ENCODE measurements around the gene MYO7B.

Gene MYO7B

GRCh38 chr2:127638361-127639110, 103.1 kb downstream of the MYO7B start:
- DNase-seq (ENCODE audit: low read depth), result no peak

- DNase-seq (ENCODE audit: low read depth), result no peak
Observed at GRCh38 chr2:127639111-127639474, 103.6 kb downstream of the MYO7B start.

- no peak for DNase-seq (ENCODE audit: low read depth)
Observed at GRCh38 chr2:127640082-127641072, 104.9 kb downstream of the MYO7B start.

GRCh38 chr2:127641133-127641532, 105.7 kb downstream of the MYO7B start:
- no peak for DNase-seq (ENCODE audit: low read depth)

GRCh38 chr2:127641846-127642507, 106.5 kb downstream of the MYO7B start:
- DNase-seq (ENCODE audit: low read depth), result no peak

GRCh38 chr2:127642706-127643438, 107.4 kb downstream of the MYO7B start:
- no peak for DNase-seq (ENCODE audit: low read depth)

- no peak for DNase-seq (ENCODE audit: low read depth)
Observed at GRCh38 chr2:127643439-127644065, 108.1 kb downstream of the MYO7B start.

GRCh38 chr2:127644066-127645025, 108.9 kb downstream of the MYO7B start:
- DNase-seq (ENCODE audit: low read depth), result no peak

GRCh38 chr2:127645026-127645394, 109.5 kb downstream of the MYO7B start:
- no peak for DNase-seq (ENCODE audit: low read depth)

- DNase-seq (ENCODE audit: low read depth), result no peak
Observed at GRCh38 chr2:127645395-127646291, 110.2 kb downstream of the MYO7B start, which contains the start of gene GPR17. Gene GPR17 (plus strand): TSS chr2:127646153. CDS start chr2:127650736, 4,583 bp downstream.

- DNase-seq (ENCODE audit: low read depth), result no peak
Observed at GRCh38 chr2:127646487-127647241, 111.2 kb downstream of the MYO7B start.

- no peak for DNase-seq (ENCODE audit: low read depth)
Observed at GRCh38 chr2:127647242-127648190, 112.0 kb downstream of the MYO7B start.

GRCh38 chr2:127648321-127648720, 112.8 kb downstream of the MYO7B start:
- DNase-seq (ENCODE audit: low read depth), result no peak

- DNase-seq (ENCODE audit: low read depth), result no peak
Observed at GRCh38 chr2:127649100-127649611, 113.7 kb downstream of the MYO7B start.

GRCh38 chr2:127649684-127650040, 114.2 kb downstream of the MYO7B start:
- DNase-seq (ENCODE audit: low read depth), result peak; percentile 72

GRCh38 chr2:127650041-127650784, 114.7 kb downstream of the MYO7B start:
- no peak for DNase-seq (ENCODE audit: low read depth)
